ENCODE data around the gene WBP1.

DNA sequence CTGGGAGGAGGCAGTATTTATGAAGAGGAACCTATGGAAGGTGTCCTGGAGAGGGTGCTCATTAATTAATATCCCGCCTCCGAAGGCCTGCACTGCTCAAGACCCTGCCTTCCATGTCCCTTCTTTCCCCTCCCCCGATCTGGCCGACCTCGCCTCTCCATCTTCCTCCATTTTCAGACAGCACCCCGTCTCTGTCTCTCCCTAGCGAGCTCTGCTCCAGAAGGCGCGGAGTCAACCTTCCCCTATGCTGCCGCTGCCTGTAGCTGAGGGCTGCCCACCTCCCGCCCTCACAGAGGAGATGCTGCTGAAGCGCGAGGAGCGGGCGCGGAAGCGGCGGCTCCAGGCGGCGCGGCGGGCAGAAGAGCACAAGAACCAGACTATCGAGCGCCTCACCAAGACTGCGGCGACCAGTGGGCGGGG is 1.1 kb upstream of the WBP1 start:
- TF ChIP-seq, protein P1, sequence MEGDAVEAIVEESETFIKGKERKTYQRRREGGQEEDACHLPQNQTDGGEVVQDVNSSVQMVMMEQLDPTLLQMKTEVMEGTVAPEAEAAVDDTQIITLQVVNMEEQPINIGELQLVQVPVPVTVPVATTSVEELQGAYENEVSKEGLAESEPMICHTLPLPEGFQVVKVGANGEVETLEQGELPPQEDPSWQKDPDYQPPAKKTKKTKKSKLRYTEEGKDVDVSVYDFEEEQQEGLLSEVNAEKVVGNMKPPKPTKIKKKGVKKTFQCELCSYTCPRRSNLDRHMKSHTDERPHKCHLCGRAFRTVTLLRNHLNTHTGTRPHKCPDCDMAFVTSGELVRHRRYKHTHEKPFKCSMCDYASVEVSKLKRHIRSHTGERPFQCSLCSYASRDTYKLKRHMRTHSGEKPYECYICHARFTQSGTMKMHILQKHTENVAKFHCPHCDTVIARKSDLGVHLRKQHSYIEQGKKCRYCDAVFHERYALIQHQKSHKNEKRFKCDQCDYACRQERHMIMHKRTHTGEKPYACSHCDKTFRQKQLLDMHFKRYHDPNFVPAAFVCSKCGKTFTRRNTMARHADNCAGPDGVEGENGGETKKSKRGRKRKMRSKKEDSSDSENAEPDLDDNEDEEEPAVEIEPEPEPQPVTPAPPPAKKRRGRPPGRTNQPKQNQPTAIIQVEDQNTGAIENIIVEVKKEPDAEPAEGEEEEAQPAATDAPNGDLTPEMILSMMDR (IDR thresholded peaks at IDR 0.05 in 8 of 11, conservative IDR thresholded peaks at IDR 0.05 in 3 of 11), result no peak
- TF ChIP-seq POLR2A (IDR thresholded peaks at IDR 0.05), result no peak
- no peak for TF ChIP-seq POLR2AphosphoS5 (IDR thresholded peaks at IDR 0.05)
